Tibial nerve (tissue), 4 donors: ENCODE results near the gene TET2. TPM values are rescaled to one million over a fixed set of nuclear protein-coding genes. Genes with fewer than 3 reads are reported as not detected.

ENCODE experiments used
- DNase-seq, 2 donors: peaks; one replicate each; pipeline ENCODE4 v3.0.0-alpha.2; 2019; ENCODE audit warnings: low spot score in 2 of 2
- H3K27ac ChIP-seq, 4 donors: fragments of 200-600 bp; sonication (generic) in 3 of 4; one replicate each; pipeline ENCODE4 v1.5.1; 2017 to 2019; ENCODE audit warnings: mild to moderate bottlenecking in 1 of 4
- H3K27me3 ChIP-seq, 2 donors: fragments of 200-600 bp; sonication (generic) in 1 of 2; one replicate each; pipeline versions ENCODE4 v1.5.1 to v1.6.0; 2017 to 2019
- H3K36me3 ChIP-seq, 3 donors: fragments of 200-600 bp; sonication (generic); one replicate each; pipeline ENCODE4 v1.5.1; 2018 to 2019
- H3K4me1 ChIP-seq, 4 donors: fragments of 200-600 bp; sonication (generic) in 3 of 4; one replicate each; pipeline ENCODE4 v1.5.1; 2017 to 2019
- H3K4me3 ChIP-seq, 4 donors: fragments of 200-600 bp; sonication (generic) in 3 of 4; one replicate each; pipeline ENCODE4 v1.5.1; 2017 to 2019; ENCODE audit warnings: mild to moderate bottlenecking in 1 of 4, moderate library complexity in 1 of 4
- H3K9me3 ChIP-seq, 4 donors: fragments of 200-600 bp; sonication (generic) in 3 of 4; one replicate each; pipeline ENCODE4 v1.5.1; 2017 to 2019
- CTCF ChIP-seq, 5 experiments: fragments of 200-600 bp in 3 of 5; fragments of 450-650 bp in 2 of 5; sonication (generic) in 3 of 5; IDR thresholded peaks; one replicate each; pipeline ENCODE4 v1.5.1; 2016 to 2019; ENCODE audit warnings: antibody characterized with exemption in 5 of 5, mild to moderate bottlenecking in 3 of 5, moderate library complexity in 2 of 5
- EP300 ChIP-seq, 2 donors: sonication (generic); formaldehyde crosslinking; IDR thresholded peaks; one replicate each; pipeline ENCODE4 v1.6.1; 2017; ENCODE audit warnings: antibody characterized with exemption in 2 of 2, mild to moderate bottlenecking in 1 of 2
- POLR2A ChIP-seq, 2 donors: fragments of 450-650 bp; IDR thresholded peaks; one replicate each; pipeline ENCODE4 v1.6.1; 2017; ENCODE audit warnings: antibody characterized with exemption in 2 of 2, mild to moderate bottlenecking in 2 of 2, moderate library complexity in 2 of 2
- WGBS, 2 donors: methylation state at CpG; one replicate each; pipeline ENCODE4 v1.1.5; 2018; 5-methylcytosine and 5-hydroxymethylcytosine counted together
- total RNA-seq, 4 donors: library from RNA; depleted of rRNA; stranded (reverse); fragments of >200 nt; gene quantifications; one replicate each; pipeline ENCODE4 v1.1.0, GENCODE V29; 2016

Gene TET2
- total RNA-seq, 4 donors from 2014 or later, result 23.2 to 29.1 (median 24.1) TPM

GRCh38 chr4:105236916-105237311, 90.2 kb downstream of the TET2 start:
- DNase-seq, result no peak
- peaks cover 0 to 48% (median 0%) of the 10 kb centered on the region in 3 donors for H3K36me3 ChIP-seq
- no peaks in the 10 kb centered on the region for H3K4me1 ChIP-seq
- TF ChIP-seq POLR2A (IDR thresholded peaks at IDR 0.05), result no peak
- TF ChIP-seq EP300 (IDR thresholded peaks at IDR 0.05), result no peak
- TF ChIP-seq CTCF (IDR thresholded peaks at IDR 0.05), result no peak
- no peaks in the 10 kb centered on the region for H3K9me3 ChIP-seq
- H3K4me3 ChIP-seq, result no peak overlapping the region
- 91 to 96% methylated on average over 2 of the region's 2 CpGs for WGBS, 2 donors
- no peaks in the 10 kb centered on the region for H3K27me3 ChIP-seq
- H3K27ac ChIP-seq, result no peak overlapping the region

GRCh38 chr4:105240037-105240436, 93.4 kb downstream of the TET2 start:
- no peaks in the 10 kb centered on the region for H3K27me3 ChIP-seq
- H3K4me1 ChIP-seq, result no peaks in the 10 kb centered on the region
- TF ChIP-seq POLR2A (IDR thresholded peaks at IDR 0.05), result no peak
- TF ChIP-seq CTCF (IDR thresholded peaks at IDR 0.05), result no peak
- no peak for TF ChIP-seq EP300 (IDR thresholded peaks at IDR 0.05)
- no peak overlapping the region for H3K4me3 ChIP-seq
- WGBS, 2 donors, result 93 to 94% methylated on average over 5 of the region's 5 CpGs
- no peaks in the 10 kb centered on the region for H3K9me3 ChIP-seq
- no peak for DNase-seq
- no peak overlapping the region for H3K27ac ChIP-seq
- peaks cover 0 to 52% (median 0%) of the 10 kb centered on the region in 3 donors for H3K36me3 ChIP-seq

- WGBS, 2 donors, result 35 to 42% methylated on average over 4 of the region's 4 CpGs
- Histone ChIP-seq H3K36me3 (peaks cover 0 to 38% (median 0%) of the 10 kb centered on the region in 3 donors), H3K27ac (no peak overlapping the region), H3K9me3 (no peaks in the 10 kb centered on the region), H3K4me1 (peaks cover 0 to 10% (median 0%) of the 10 kb centered on the region in 4 donors), H3K4me3 (no peak overlapping the region), H3K27me3 (no peaks in the 10 kb centered on the region)
- TF ChIP-seq CTCF (IDR thresholded peaks at IDR 0.05), result no peak
- TF ChIP-seq POLR2A (IDR thresholded peaks at IDR 0.05), result no peak
- no peak for TF ChIP-seq EP300 (IDR thresholded peaks at IDR 0.05)
- no peak for DNase-seq
Observed at GRCh38 chr4:105241451-105241850, 94.8 kb downstream of the TET2 start.

GRCh38 chr4:105243446-105243845, 96.8 kb downstream of the TET2 start:
- TF ChIP-seq POLR2A (IDR thresholded peaks at IDR 0.05) (no peak), EP300 (IDR thresholded peaks at IDR 0.05) (no peak), CTCF (IDR thresholded peaks at IDR 0.05) (no peak)
- no peaks in the 10 kb centered on the region for H3K27me3 ChIP-seq
- no peaks in the 10 kb centered on the region for H3K9me3 ChIP-seq
- H3K4me3 ChIP-seq, result no peak overlapping the region
- H3K4me1 ChIP-seq, result peaks cover 0 to 17% (median 3%) of the 10 kb centered on the region in 4 donors
- H3K36me3 ChIP-seq, result peaks cover 0 to 22% (median 0%) of the 10 kb centered on the region in 3 donors
- DNase-seq, result no peak
- 94 to 96% methylated on average over 13 of the region's 13 CpGs for WGBS, 2 donors
- no peak overlapping the region for H3K27ac ChIP-seq

GRCh38 chr4:105246712-105247111, 100.0 kb downstream of the TET2 start:
- DNase-seq, result no peak
- WGBS, 2 donors, result 63 to 64% methylated on average over 1 of the region's 1 CpG
- peak overlapping the region in 1 of 4 donors; percentile 15 for H3K27ac ChIP-seq

More at GRCh38 chr4:105246712-105247111, 100.0 kb downstream of the TET2 start:
- Histone ChIP-seq H3K27me3 (no peaks in the 10 kb centered on the region), H3K36me3 (peaks cover 0 to 40% (median 0%) of the 10 kb centered on the region in 3 donors), H3K4me3 (no peak overlapping the region), H3K4me1 (peaks cover 0 to 17% (median 3%) of the 10 kb centered on the region in 4 donors), H3K9me3 (no peaks in the 10 kb centered on the region)
- TF ChIP-seq EP300 (IDR thresholded peaks at IDR 0.05) (no peak), POLR2A (IDR thresholded peaks at IDR 0.05) (no peak), CTCF (IDR thresholded peaks at IDR 0.05) (no peak)
